Measurements from ENCODE around the gene RGS13.

GRCh38 chr1:192678099-192678498, 42.2 kb downstream of the RGS13 start:
- TF ChIP-seq CTCF (IDR thresholded peaks at IDR 0.05) = no peak
- TF ChIP-seq POLR2A (IDR thresholded peaks at IDR 0.05) = no peak
- no peak for TF ChIP-seq POLR2AphosphoS5 (IDR thresholded peaks at IDR 0.05)
- no peak for TF ChIP-seq EP300 (IDR thresholded peaks at IDR 0.05)

All from gastroesophageal sphincter (tissue), 3 donors.